A549 (cell line): ENCODE measurements around the gene RBM4B.

Experiments
- HDAC2 ChIP-seq: fragments of 200-600 bp; sonication (generic); IDR thresholded peaks from 2 replicates; pipeline ENCODE4 v1.6.1; 2016
- MYC ChIP-seq: IDR thresholded peaks from 2 replicates; pipeline ENCODE4 v1.6.1; 2012; ENCODE audit warnings: mild to moderate bottlenecking, inconsistent platforms, low read length, improper control_type of control experiment, borderline replicate concordance
- POLR2A ChIP-seq: IDR thresholded peaks from 2 replicates; pipeline ENCODE4 v1.6.1; 2012; ENCODE audit warnings: mild to moderate bottlenecking, low read length

DNA sequence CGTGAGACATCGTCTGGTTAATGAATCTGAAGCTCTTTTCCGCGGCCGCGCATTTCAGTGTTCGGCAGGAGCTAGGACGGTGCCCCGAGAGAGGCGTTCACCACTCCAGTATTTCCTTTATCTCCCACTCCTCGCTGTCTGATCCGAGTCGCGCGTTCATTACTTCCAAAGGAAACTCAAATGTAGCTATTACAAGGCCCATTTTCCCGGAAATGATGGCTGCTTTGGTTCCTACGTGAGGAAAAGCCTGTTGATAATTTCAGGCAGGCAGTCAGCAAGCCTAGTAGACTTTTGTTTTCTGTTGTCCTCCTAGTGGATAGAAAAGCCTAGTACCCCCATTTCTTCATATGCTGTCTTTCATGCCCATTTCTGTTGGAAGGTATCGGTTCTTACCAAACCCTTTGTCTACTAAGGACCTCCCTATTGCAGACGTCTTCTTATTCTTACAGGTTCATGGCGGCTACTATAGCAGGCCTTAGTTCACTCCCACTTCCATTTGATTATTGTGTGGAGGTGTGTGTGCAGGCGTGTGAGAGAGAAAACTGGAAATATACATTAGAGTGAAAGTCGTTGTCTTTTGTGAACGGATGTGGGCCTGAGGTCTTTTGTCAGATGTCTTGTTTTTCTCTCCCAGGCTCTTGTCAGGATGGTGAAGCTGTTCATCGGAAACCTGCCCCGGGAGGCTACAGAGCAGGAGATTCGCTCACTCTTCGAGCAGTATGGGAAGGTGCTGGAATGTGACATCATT, 38.4 kb downstream of the RBM4B start:
- TF ChIP-seq HDAC2 (no peak), MYC (no peak), POLR2A (no peak)
